ENCODE measurements around the gene CARF. TPM values are rescaled to one million over a fixed set of nuclear protein-coding genes. Genes with fewer than 3 reads are reported as not detected.
A peak's percentile ranks its signal among the peaks of the same experiment; 100 is the strongest.
"Not testable (repeated sequence)": the region's sequence is repeated elsewhere in the genome, so short reads cannot be mapped to it uniquely, and the experiment has no call there.

The CARF gene
- total and polyA plus RNA-seq, 5 donors from 2014 or later, result 4.1 to 12.3 (median 8.8) TPM

- no peak overlapping the region for H3K4me3 ChIP-seq (ENCODE audit: low read depth, low read length)
- H3K27ac ChIP-seq (ENCODE audit: insufficient read depth, low read length, poor library complexity, severe bottlenecking), result no peak overlapping the region
- peaks cover 14% of the 10 kb centered on the region for H3K36me3 ChIP-seq (ENCODE audit: control insufficient read depth, insufficient read depth, low read length)
- H3K4me3 Mint-ChIP-seq, result no peak overlapping the region
- no peaks in the 10 kb centered on the region for H3K27me3 ChIP-seq (ENCODE audit: control insufficient read depth, insufficient read depth, low read length)
- no peaks in the 10 kb centered on the region for H3K9me3 ChIP-seq (ENCODE audit: control insufficient read depth in 2 of 2, low read length in 2 of 2)
- peaks cover 33% of the 10 kb centered on the region for H3K36me3 Mint-ChIP-seq
- H3K27ac Mint-ChIP-seq, result peak overlapping the region in 1 of 3 donors; percentile 56
- no peaks in the 10 kb centered on the region for H3K9me3 Mint-ChIP-seq
- H3K4me1 ChIP-seq (ENCODE audit: control insufficient read depth, insufficient read depth, low read length, poor library complexity, severe bottlenecking), result no peaks in the 10 kb centered on the region
- no peaks in the 10 kb centered on the region for H3K27me3 Mint-ChIP-seq
- ATAC-seq (ENCODE audit: low read depth in 2 of 2) (no peak), DNase-seq (no peak)
- no peaks in the 10 kb centered on the region for H3K4me1 Mint-ChIP-seq
These were observed 26.9 kb upstream of the CARF start for GRCh38 chr2:202885190-202885589.

DNA sequence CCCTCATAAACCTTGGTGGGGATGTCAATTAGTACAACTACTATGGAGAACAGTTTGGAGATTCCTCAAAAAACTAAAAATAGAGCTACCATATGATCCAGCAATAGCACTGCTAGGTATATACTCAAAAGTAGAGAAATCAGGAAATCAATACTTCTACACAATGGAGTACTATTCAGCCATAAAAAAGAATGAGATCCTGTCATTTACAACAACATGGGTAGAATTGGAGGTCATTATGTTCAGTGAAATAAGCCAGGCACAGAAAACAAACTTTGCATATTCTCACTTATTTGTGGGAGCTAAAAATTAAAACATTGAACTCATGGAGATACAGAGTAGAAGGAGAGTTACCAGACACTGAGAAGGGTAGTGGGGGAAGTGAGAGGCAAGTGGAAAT, 6.6 kb upstream of the CARF start:
- not testable (repeated sequence) for H3K4me3 Mint-ChIP-seq, H3K9me3 Mint-ChIP-seq, H3K27ac Mint-ChIP-seq

DNA sequence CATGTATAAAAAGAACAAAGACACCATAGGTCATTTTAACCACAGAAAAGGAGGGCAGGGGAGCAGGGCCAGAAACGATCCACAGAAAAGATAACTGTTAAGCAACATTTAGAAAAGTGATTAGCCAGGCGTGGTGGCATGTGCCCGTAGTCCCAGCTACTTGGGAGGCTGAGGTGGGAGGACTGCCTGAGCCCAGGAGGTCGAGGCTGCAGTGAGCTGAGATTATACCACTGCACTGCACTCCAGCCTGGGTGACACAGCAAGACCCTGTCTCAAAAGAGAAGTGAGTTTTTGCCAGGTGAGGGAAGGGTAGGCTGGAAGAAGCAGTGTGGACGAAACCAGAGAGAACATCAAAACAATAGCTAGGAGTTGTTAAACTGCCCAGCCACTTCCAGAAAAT, 3.9 kb upstream of the CARF start:
- Mint-ChIP-seq H3K4me1 (peaks cover 21 to 52% (median 39%) of the 10 kb centered on the region in 4 donors), H3K27ac (peak overlapping the region in 1 of 3 donors; percentile 48)

More for the DNA sequence above, 6.6 kb upstream of the CARF start:
- not testable (repeated sequence) for H3K27me3 Mint-ChIP-seq; H3K9me3 ChIP-seq (ENCODE audit: control insufficient read depth in 2 of 2, low read length in 2 of 2); DNase-seq; ATAC-seq (ENCODE audit: low read depth in 2 of 2); H3K27me3 ChIP-seq (ENCODE audit: control insufficient read depth, insufficient read depth, low read length); H3K4me1 ChIP-seq (ENCODE audit: control insufficient read depth, insufficient read depth, low read length, poor library complexity, severe bottlenecking); H3K4me3 ChIP-seq (ENCODE audit: low read depth, low read length); H3K27ac ChIP-seq (ENCODE audit: insufficient read depth, low read length, poor library complexity, severe bottlenecking)
- peaks cover 22 to 37% (median 32%) of the 10 kb centered on the region in 4 donors for H3K4me1 Mint-ChIP-seq
- peaks cover 14% of the 10 kb centered on the region for H3K36me3 ChIP-seq (ENCODE audit: control insufficient read depth, insufficient read depth, low read length)
- peaks cover 29% of the 10 kb centered on the region for H3K36me3 Mint-ChIP-seq

GRCh38 chr2:202909394-202910192, 2.5 kb upstream of the CARF start:
- Histone ChIP-seq H3K9me3 (ENCODE audit: control insufficient read depth in 2 of 2, low read length in 2 of 2) (no peaks in the 10 kb centered on the region), H3K27me3 (ENCODE audit: control insufficient read depth, insufficient read depth, low read length) (no peaks in the 10 kb centered on the region), H3K4me3 (ENCODE audit: low read depth, low read length) (no peak overlapping the region), H3K36me3 (ENCODE audit: control insufficient read depth, insufficient read depth, low read length) (peaks cover 11% of the 10 kb centered on the region), H3K4me1 (ENCODE audit: control insufficient read depth, insufficient read depth, low read length, poor library complexity, severe bottlenecking) (peaks cover 16% of the 10 kb centered on the region), H3K27ac (ENCODE audit: insufficient read depth, low read length, poor library complexity, severe bottlenecking) (no peak overlapping the region)
- DNase-seq (no peak), ATAC-seq (ENCODE audit: low read depth in 2 of 2) (no peak)
- H3K27ac Mint-ChIP-seq, result peak overlapping the region in 1 of 3 donors; percentile 6
- H3K9me3 Mint-ChIP-seq, result no peaks in the 10 kb centered on the region
- H3K4me1 Mint-ChIP-seq, result peaks cover 13 to 48% (median 34%) of the 10 kb centered on the region in 4 donors
- H3K4me3 Mint-ChIP-seq, result peak overlapping the region in 3 of 4 donors; percentile 22 to 90 (median 70)
- H3K27me3 Mint-ChIP-seq, result no peaks in the 10 kb centered on the region
- peaks cover 13% of the 10 kb centered on the region for H3K36me3 Mint-ChIP-seq

More for the DNA sequence above, 3.9 kb upstream of the CARF start:
- no peak for ATAC-seq (ENCODE audit: low read depth in 2 of 2)
- Mint-ChIP-seq H3K9me3 (no peaks in the 10 kb centered on the region), H3K4me3 (peak overlapping the region in 1 of 4 donors; percentile 76), H3K36me3 (peaks cover 22% of the 10 kb centered on the region), H3K27me3 (no peaks in the 10 kb centered on the region)
- DNase-seq, result no peak
- peaks cover 11% of the 10 kb centered on the region for H3K36me3 ChIP-seq (ENCODE audit: control insufficient read depth, insufficient read depth, low read length)
- H3K4me1 ChIP-seq (ENCODE audit: control insufficient read depth, insufficient read depth, low read length, poor library complexity, severe bottlenecking), result peaks cover 14% of the 10 kb centered on the region
- no peaks in the 10 kb centered on the region for H3K27me3 ChIP-seq (ENCODE audit: control insufficient read depth, insufficient read depth, low read length)
- H3K9me3 ChIP-seq (ENCODE audit: control insufficient read depth in 2 of 2, low read length in 2 of 2), result no peaks in the 10 kb centered on the region
- no peak overlapping the region for H3K4me3 ChIP-seq (ENCODE audit: low read depth, low read length)
- H3K27ac ChIP-seq (ENCODE audit: insufficient read depth, low read length, poor library complexity, severe bottlenecking), result no peak overlapping the region

GRCh38 chr2:202910250-202910649, 1.8 kb upstream of the CARF start:
- H3K27ac ChIP-seq (ENCODE audit: insufficient read depth, low read length, poor library complexity, severe bottlenecking); H3K9me3 Mint-ChIP-seq; H3K27ac Mint-ChIP-seq; H3K9me3 ChIP-seq (ENCODE audit: control insufficient read depth in 2 of 2, low read length in 2 of 2); ATAC-seq (ENCODE audit: low read depth in 2 of 2); H3K36me3 Mint-ChIP-seq; H3K27me3 ChIP-seq (ENCODE audit: control insufficient read depth, insufficient read depth, low read length); H3K27me3 Mint-ChIP-seq; DNase-seq: not testable (repeated sequence)
- Histone ChIP-seq H3K36me3 (ENCODE audit: control insufficient read depth, insufficient read depth, low read length) (peaks cover 11% of the 10 kb centered on the region), H3K4me3 (ENCODE audit: low read depth, low read length) (peak overlapping the region; percentile 97), H3K4me1 (ENCODE audit: control insufficient read depth, insufficient read depth, low read length, poor library complexity, severe bottlenecking) (peaks cover 16% of the 10 kb centered on the region)
- Mint-ChIP-seq H3K4me1 (peaks cover 10 to 45% (median 33%) of the 10 kb centered on the region in 4 donors), H3K4me3 (peak overlapping the region; percentile 63 to 99 (median 84))

DNA sequence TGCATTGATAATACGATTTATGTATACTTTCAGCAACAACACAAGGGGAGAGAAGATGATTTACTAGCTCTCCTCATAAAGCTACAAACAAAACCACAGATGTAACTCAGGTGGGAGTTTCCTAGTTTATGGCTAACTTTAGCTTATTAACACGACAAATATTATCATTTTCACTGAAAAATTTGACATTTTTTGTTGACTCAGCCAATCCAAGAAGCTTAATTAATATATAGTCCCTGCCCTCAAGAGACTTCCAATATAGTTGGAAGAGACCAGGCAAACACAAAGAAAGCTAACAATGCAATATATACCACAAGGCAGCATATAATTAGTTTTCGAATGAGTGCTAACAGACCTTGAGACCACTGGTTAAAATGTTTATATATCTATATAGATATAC, 1.4 kb upstream of the CARF start:
- H3K36me3 Mint-ChIP-seq, result peaks cover 4% of the 10 kb centered on the region
- H3K4me3 Mint-ChIP-seq, result peak overlapping the region; percentile 90 to 99 (median 98)
- DNase-seq (no peak), ATAC-seq (ENCODE audit: low read depth in 2 of 2) (no peak)
- H3K4me3 ChIP-seq (ENCODE audit: low read depth, low read length), result peak overlapping the region; percentile 97
- no peaks in the 10 kb centered on the region for H3K9me3 Mint-ChIP-seq
- no peak overlapping the region for H3K27ac ChIP-seq (ENCODE audit: insufficient read depth, low read length, poor library complexity, severe bottlenecking)
- H3K27me3 ChIP-seq (ENCODE audit: control insufficient read depth, insufficient read depth, low read length), result no peaks in the 10 kb centered on the region
- peak overlapping the region in 1 of 3 donors; percentile 99 for H3K27ac Mint-ChIP-seq
- H3K4me1 Mint-ChIP-seq, result peaks cover 6 to 45% (median 33%) of the 10 kb centered on the region in 4 donors
- peaks cover 16% of the 10 kb centered on the region for H3K4me1 ChIP-seq (ENCODE audit: control insufficient read depth, insufficient read depth, low read length, poor library complexity, severe bottlenecking)
- H3K36me3 ChIP-seq (ENCODE audit: control insufficient read depth, insufficient read depth, low read length), result peaks cover 8% of the 10 kb centered on the region
- H3K9me3 ChIP-seq (ENCODE audit: control insufficient read depth in 2 of 2, low read length in 2 of 2), result no peaks in the 10 kb centered on the region
- no peaks in the 10 kb centered on the region for H3K27me3 Mint-ChIP-seq

DNA sequence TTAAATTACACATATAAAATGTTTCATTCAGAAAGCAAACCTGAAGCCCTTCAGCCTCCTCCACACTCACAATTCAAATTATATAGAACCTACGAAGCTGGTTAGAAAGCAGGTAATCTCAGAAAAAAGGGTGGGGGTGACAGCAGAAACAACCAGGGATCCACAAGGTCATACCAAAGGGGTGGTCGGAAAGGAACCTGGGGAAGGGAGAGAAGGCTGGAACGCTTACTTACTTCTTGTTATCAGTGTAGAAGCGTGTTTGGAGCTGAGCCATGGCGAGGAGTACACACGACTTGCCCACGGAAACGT, 918 bp upstream of the CARF start:
- Histone ChIP-seq H3K36me3 (ENCODE audit: control insufficient read depth, insufficient read depth, low read length) (peaks cover 5% of the 10 kb centered on the region), H3K27ac (ENCODE audit: insufficient read depth, low read length, poor library complexity, severe bottlenecking) (peak overlapping the region; percentile 85), H3K4me1 (ENCODE audit: control insufficient read depth, insufficient read depth, low read length, poor library complexity, severe bottlenecking) (peaks cover 16% of the 10 kb centered on the region), H3K4me3 (ENCODE audit: low read depth, low read length) (peak overlapping the region; percentile 97), H3K9me3 (ENCODE audit: control insufficient read depth in 2 of 2, low read length in 2 of 2) (no peaks in the 10 kb centered on the region), H3K27me3 (ENCODE audit: control insufficient read depth, insufficient read depth, low read length) (no peaks in the 10 kb centered on the region)
- H3K4me3 Mint-ChIP-seq, result peak overlapping the region; percentile 90 to 99 (median 98)
- DNase-seq (no peak), ATAC-seq (ENCODE audit: low read depth in 2 of 2) (no peak)
- peak overlapping the region; percentile 92 to 99 (median 97) for H3K27ac Mint-ChIP-seq
- peaks cover 3% of the 10 kb centered on the region for H3K36me3 Mint-ChIP-seq
- no peaks in the 10 kb centered on the region for H3K27me3 Mint-ChIP-seq
- H3K4me1 Mint-ChIP-seq, result peaks cover 4 to 45% (median 33%) of the 10 kb centered on the region in 4 donors
- H3K9me3 Mint-ChIP-seq, result no peaks in the 10 kb centered on the region
